Adrenal gland (tissue), 5 donors: Measurements from ENCODE around the gene MRPS7.

Experiments
- CTCF ChIP-seq, 6 experiments: fragments of 450-650 bp in 4 of 6; fragments of 200-600 bp in 2 of 6; sonication (generic) in 1 of 6; IDR thresholded peaks; 1 replicate in 5 of 6; 2 replicates in 1 of 6; pipeline versions ENCODE4 v1.5.1 to v1.8.0; 2016 to 2021; ENCODE audit warnings: antibody characterized with exemption in 6 of 6, mild to moderate bottlenecking in 2 of 6, moderate library complexity in 1 of 6
- POLR2A ChIP-seq, 2 donors: fragments of 450-650 bp; IDR thresholded peaks; one replicate each; pipeline ENCODE4 v1.6.1; 2017; ENCODE audit warnings: antibody characterized with exemption in 2 of 2, mild to moderate bottlenecking in 2 of 2, moderate library complexity in 1 of 2
- donor health status: DM: no; HTN: no; CAD: no.

DNA sequence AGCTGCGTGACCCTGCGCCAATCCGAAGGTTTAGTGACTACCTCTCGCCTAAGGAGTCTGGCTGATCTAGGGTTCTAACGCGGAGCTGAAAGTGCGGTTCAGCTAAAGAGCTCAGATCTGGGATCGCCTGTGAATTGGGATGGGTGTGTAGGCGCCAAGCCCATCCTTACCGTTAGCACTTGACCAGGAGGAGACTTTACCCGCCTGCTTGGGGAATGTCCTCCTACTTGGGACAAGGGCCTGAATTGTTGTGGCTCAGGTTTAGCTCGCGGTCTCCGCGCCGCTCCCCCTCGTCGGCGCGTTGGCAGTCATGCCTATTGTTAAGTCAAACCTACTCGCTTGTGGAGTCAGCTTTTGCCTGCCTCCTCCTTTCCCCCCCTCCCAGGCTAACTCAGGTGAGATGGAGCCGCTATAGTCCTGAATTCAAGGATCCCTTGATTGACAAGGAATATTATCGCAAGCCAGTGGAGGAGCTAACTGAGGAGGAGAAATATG lies 480 bp downstream of the MRPS7 start:
- no peak for TF ChIP-seq CTCF (IDR thresholded peaks at IDR 0.05)
- no peak for TF ChIP-seq POLR2A (IDR thresholded peaks at IDR 0.05)
